Psoas muscle (tissue), 8 donors: ENCODE data around the gene RYR2. TPM values are rescaled to one million over a fixed set of nuclear protein-coding genes. Genes with fewer than 3 reads are reported as not detected.
"Not testable (repeated sequence)": the region's sequence is repeated elsewhere in the genome, so short reads cannot be mapped to it uniquely, and the experiment has no call there.

Source experiments
- ATAC-seq, 4 donors: fragments of 200-7000 bp; cut with Tn5 transposase; one replicate each; pipeline ENCODE4 v1.9.1; 2020; ENCODE audit warnings: moderate library complexity in 3 of 4, mild to moderate bottlenecking in 2 of 4
- DNase-seq, 2 donors: peaks; one replicate each; pipeline ENCODE4 v3.0.0-alpha.2; 2020
- H3K27ac ChIP-seq: fragments of 200-600 bp; one replicate; pipeline ENCODE4 v1.8.0; 2022
- H3K27me3 ChIP-seq, 3 donors: fragments of 200-600 bp in 1 of 3; one replicate each; pipeline versions ENCODE4 v1.6.1 to v1.8.0; 2013 to 2022; ENCODE audit warnings: low read length in 2 of 3, mild to moderate bottlenecking in 2 of 3, moderate library complexity in 1 of 3; ENCODE audit not compliant: insufficient read depth in 3 of 3
- H3K36me3 ChIP-seq, 2 donors: fragments of 200-600 bp in 1 of 2; one replicate each; pipeline versions ENCODE4 v1.6.1 to v1.8.0; 2013 to 2022; ENCODE audit warnings: low read depth in 1 of 2, mild to moderate bottlenecking in 1 of 2, moderate library complexity in 1 of 2; ENCODE audit not compliant: insufficient read depth in 1 of 2
- H3K4me1 ChIP-seq: fragments of 200-600 bp; one replicate; pipeline ENCODE4 v1.8.0; 2022
- H3K4me3 ChIP-seq: fragments of 200-600 bp; one replicate; pipeline ENCODE4 v1.8.0; 2022; ENCODE audit warnings: mild to moderate bottlenecking
- H3K9me3 ChIP-seq: fragments of 200-600 bp; one replicate; pipeline ENCODE4 v1.8.0; 2022
- WGBS, 3 donors: extraction: QIAGEN DNeasy Blood & Tissue Kit; methylation state at CpG; one replicate each; pipeline versions ENCODE4 v1.1.6 to v1.1.7; 2013; 5-methylcytosine and 5-hydroxymethylcytosine counted together
- intact Hi-C, 2 donors: fragments of 100-400 bp; cut with DNase I; formaldehyde crosslinking; loops; one replicate each; pipeline versions ENCODE4 v1.11.0 to v1.14.2; 2022
- polyA plus RNA-seq, 3 donors: library from polyadenylated mRNA; stranded (reverse); fragments of 200-250 nt; gene quantifications; one replicate each; pipeline ENCODE4 v1.2.3, GENCODE V29; 2013
- total RNA-seq, 4 donors: library from RNA; stranded (reverse); fragmentation: NEBNext Ultra II Directional in 2 of 4; extraction: Animal tissue kit (Norgen Biotek cat#: 25700) in 2 of 4; gene quantifications; one replicate each; pipeline versions ENCODE4 v1.2.1 to v1.2.4, GENCODE V29; 2021 to 2023
- TF ChIP-seq, protein P1 (sequence below): fragments of 200-600 bp; IDR thresholded peaks from one replicate; pipeline ENCODE4 v1.8.0; 2022; ENCODE audit warnings: antibody characterized with exemption
- donor health status: healthy with polysubstance abuse.
- donor health status: DM: no; HTN: no; CAD: no; lungs with moderate emphysema.
- donor health status: Bipolar disorder and iron deficiency.
- donor health status: healthy.
- donor health status: DM: yes; HTN: yes; CAD: no.
- donor health status: DM: no; HTN: no; CAD: no.
- donor health status: DM: no; HTN: no; CAD: no.
- donor health status: DM: yes; HTN: yes; CAD: no.

Gene RYR2
- total and polyA plus RNA-seq, 7 donors = 0.06 to 0.48 (median 0.25) TPM

DNA sequence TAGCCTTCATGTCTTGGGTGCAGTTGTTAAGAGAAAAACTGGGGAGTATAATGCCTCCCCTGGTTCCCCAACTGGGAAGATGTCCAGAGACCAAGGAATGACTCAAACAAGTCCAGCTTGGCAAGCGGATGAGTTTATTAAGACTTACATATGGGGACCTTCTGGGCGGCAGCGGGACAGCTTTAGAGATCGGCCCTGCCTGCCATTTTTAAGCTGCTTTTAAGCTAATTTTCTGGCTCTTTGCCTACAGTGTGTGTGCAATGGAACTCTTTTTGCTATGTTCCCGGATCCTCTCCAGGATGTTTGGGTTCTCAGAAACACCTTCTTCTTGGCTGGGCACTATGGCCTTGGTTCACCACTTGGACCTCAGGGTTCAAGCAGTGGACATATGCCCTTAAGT, 99.5 kb downstream of the RYR2 start:
- Histone ChIP-seq H3K36me3 (no peaks in the 10 kb centered on the region), H3K4me3 (no peak overlapping the region)
- intact Hi-C loops = no loop called here

DNA sequence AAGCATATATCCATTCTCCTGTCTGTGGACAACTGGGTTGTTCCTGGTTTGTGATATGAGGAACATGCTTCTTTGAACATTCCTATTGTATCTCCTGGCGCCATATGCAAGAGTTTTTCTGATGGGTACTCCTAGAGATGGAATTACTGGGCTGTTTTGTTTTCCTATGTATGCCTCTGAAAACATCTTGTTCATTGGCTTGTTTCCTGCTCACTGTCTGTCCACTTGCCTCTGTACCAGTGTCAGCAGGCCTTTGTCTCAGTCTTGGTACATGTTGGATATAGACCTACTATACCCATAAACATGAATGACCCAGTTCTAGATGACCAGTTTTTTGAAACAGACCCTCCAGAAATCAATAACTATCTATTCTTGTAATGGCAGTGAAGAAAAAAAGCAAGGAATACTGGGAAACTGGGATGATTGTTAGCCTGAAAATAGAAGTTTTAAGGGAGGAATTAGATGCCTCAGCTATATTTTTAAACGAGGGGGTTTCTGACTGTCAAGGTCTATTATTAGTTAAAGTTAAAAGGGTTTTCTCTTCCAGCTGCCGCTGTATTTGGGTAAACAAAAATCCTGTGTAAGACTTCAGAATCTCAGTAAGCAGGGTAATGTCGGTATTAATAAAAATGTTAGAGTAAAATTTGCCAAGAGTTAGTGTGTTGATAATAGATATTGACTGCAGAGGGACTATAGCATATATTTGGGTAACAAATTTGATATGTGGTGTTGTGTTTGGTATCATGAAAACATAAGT, 103.6 kb downstream of the RYR2 start:
- no peaks in the 10 kb centered on the region for H3K4me1 ChIP-seq
- intact Hi-C loops = no loop called here
- WGBS, 3 donors = 44 to 61% (median 47%) methylated on average over 4 of the region's 4 CpGs
- H3K27ac ChIP-seq = no peak overlapping the region
- H3K4me3 ChIP-seq = no peak overlapping the region
- peaks cover 0 to 3% (median 0%) of the 10 kb centered on the region in 3 donors for H3K27me3 ChIP-seq
- no peak for ATAC-seq
- no peak for DNase-seq
- no peaks in the 10 kb centered on the region for H3K9me3 ChIP-seq
- no peaks in the 10 kb centered on the region for H3K36me3 ChIP-seq
- TF ChIP-seq, protein P1, sequence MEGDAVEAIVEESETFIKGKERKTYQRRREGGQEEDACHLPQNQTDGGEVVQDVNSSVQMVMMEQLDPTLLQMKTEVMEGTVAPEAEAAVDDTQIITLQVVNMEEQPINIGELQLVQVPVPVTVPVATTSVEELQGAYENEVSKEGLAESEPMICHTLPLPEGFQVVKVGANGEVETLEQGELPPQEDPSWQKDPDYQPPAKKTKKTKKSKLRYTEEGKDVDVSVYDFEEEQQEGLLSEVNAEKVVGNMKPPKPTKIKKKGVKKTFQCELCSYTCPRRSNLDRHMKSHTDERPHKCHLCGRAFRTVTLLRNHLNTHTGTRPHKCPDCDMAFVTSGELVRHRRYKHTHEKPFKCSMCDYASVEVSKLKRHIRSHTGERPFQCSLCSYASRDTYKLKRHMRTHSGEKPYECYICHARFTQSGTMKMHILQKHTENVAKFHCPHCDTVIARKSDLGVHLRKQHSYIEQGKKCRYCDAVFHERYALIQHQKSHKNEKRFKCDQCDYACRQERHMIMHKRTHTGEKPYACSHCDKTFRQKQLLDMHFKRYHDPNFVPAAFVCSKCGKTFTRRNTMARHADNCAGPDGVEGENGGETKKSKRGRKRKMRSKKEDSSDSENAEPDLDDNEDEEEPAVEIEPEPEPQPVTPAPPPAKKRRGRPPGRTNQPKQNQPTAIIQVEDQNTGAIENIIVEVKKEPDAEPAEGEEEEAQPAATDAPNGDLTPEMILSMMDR = no peak

More for the DNA sequence above, 99.5 kb downstream of the RYR2 start:
- Histone ChIP-seq H3K9me3 (no peaks in the 10 kb centered on the region), H3K4me1 (no peaks in the 10 kb centered on the region), H3K27ac (no peak overlapping the region), H3K27me3 (no peaks in the 10 kb centered on the region)
- TF ChIP-seq, protein P1 = no peak
- DNase-seq (no peak), ATAC-seq (no peak)
- 50 to 60% (median 51%) methylated on average over 5 of the region's 5 CpGs for WGBS, 3 donors

DNA sequence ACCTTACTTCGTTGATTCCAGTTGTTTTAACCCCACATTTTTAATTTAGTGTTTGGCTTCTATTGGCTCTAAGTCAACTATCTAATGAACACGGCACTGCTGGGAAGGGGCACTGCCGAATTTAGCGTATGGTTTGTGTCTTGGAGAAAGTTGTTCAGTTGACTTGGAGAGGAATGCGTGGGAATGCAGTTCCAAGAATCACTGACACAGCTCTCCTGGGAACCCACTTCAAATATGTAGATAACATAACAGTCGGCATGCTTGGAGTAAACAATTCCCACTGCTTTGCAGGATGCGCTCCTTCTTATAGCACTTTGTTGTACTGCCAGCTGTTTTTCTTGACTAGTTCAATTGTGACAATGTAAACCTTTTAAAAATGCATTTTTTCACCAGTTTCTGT, 104.3 kb downstream of the RYR2 start:
- H3K4me1 ChIP-seq = no peaks in the 10 kb centered on the region
- peaks cover 0 to 3% (median 0%) of the 10 kb centered on the region in 3 donors for H3K27me3 ChIP-seq
- no peak for DNase-seq
- 10 to 24% (median 14%) methylated on average over 7 of the region's 7 CpGs for WGBS, 3 donors
- no peak overlapping the region for H3K4me3 ChIP-seq
- H3K9me3 ChIP-seq = no peaks in the 10 kb centered on the region
- H3K27ac ChIP-seq = no peak overlapping the region
- ATAC-seq = no peak
- no peaks in the 10 kb centered on the region for H3K36me3 ChIP-seq
- intact Hi-C loops = no loop called here
- TF ChIP-seq, protein P1 = no peak

DNA sequence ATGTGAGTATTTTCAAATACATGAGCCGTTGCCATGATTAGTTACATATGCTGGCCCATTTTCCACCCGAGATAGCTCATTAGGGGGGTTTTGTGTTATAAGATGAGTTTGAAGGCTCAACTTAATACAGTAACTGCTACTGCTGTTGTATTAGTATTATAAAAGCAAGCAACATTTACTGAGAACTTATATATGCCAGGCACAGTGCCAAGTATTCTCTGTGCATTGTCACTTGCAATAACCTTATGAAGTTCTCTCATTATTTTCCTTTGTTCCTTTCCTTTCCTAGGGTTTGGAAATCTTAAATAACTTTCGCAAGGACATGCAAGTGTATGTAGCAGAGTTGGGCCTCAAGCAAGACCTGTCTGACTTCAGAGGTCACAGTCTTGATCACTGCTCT, 107.9 kb downstream of the RYR2 start:
- Histone ChIP-seq H3K4me1 (no peaks in the 10 kb centered on the region), H3K27ac (no peak overlapping the region)
- ATAC-seq = no peak

DNA sequence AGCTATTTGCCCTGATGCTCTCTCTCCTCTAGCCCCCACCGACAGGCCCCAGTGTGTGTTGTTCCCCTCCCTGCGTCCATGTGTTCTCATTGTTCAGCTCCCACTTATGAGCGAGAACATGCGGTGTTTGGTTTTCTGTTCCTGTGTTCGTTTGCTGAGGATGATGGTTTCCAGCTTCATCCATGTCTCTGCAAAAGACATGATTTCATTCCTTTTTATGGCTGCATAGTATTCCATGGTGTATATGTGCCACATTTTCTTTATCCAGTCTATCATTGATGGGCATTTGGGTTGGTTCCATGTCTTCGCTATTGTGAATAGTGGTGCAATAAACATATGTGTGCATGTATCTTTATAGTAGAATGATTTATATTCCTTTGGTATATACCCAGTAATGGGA, 110.0 kb downstream of the RYR2 start:
- H3K27ac ChIP-seq, DNase-seq, ATAC-seq, H3K27me3 ChIP-seq, H3K9me3 ChIP-seq, H3K36me3 ChIP-seq, H3K4me1 ChIP-seq, H3K4me3 ChIP-seq, intact Hi-C loops: not testable (repeated sequence)
- WGBS, 3 donors = 79 to 99% (median 94%) methylated on average over 6 of the region's 6 CpGs

More for the DNA sequence above, 107.9 kb downstream of the RYR2 start:
- TF ChIP-seq, protein P1 = no peak
- Histone ChIP-seq H3K9me3 (no peaks in the 10 kb centered on the region), H3K36me3 (no peaks in the 10 kb centered on the region), H3K4me3 (no peak overlapping the region), H3K27me3 (peaks cover 0 to 3% (median 0%) of the 10 kb centered on the region in 3 donors)
- intact Hi-C loops = no loop called here
- no peak for DNase-seq
- 86 to 92% (median 89%) methylated on average over 3 of the region's 3 CpGs for WGBS, 3 donors
